MCF 10A (cell line): ENCODE results near the gene KDM5A. TPM values are rescaled to one million over a fixed set of nuclear protein-coding genes. Genes with fewer than 3 reads are reported as not detected.

Source experiments
- BruUV-seq: library from RNA; stranded (reverse); fragments of 400-500 nt; replicated peaks from 2 replicates; lab custom pipeline; 2021; lab: Mats Ljungman, UMichigan
- CTCF ChIA-PET: fragments of 300-600 bp; sonication (Branson Sonifier 250); formaldehyde crosslinking; extraction: SDS; loops from one replicate; lab custom pipeline; 2021; ENCODE audit warnings: antibody characterized with exemption, inconsistent platforms; lab: Yijun Ruan, JAX
- POLR2A ChIA-PET: fragments of 300-600, 350-650 bp; sonication (Branson Sonifier 250); formaldehyde crosslinking; extraction: SDS; loops from one replicate; lab custom pipeline; 2020; ENCODE audit warnings: antibody characterized with exemption, inconsistent platforms; lab: Yijun Ruan, JAX
- DNase-seq: peaks from one replicate; pipeline ENCODE4 v3.0.0-alpha.2; 2018; ENCODE audit not compliant: unreplicated experiment
- H3K27ac Mint-ChIP-seq: one replicate; pipeline ENCODE4 v1.8.0; 2022; ENCODE audit warnings: mild to moderate bottlenecking, low read depth, mixed read lengths; ENCODE audit not compliant: unreplicated experiment
- H3K27me3 Mint-ChIP-seq: one replicate; pipeline ENCODE4 v1.8.0; 2022; ENCODE audit warnings: mixed read lengths; ENCODE audit not compliant: insufficient read depth, unreplicated experiment
- H3K36me3 Mint-ChIP-seq: one replicate; pipeline ENCODE4 v1.8.0; 2022; ENCODE audit warnings: mild to moderate bottlenecking, moderate library complexity, mixed read lengths; ENCODE audit not compliant: insufficient read depth, unreplicated experiment
- H3K4me1 Mint-ChIP-seq: one replicate; pipeline ENCODE4 v1.8.0; 2022; ENCODE audit warnings: mixed read lengths; ENCODE audit not compliant: insufficient read depth, unreplicated experiment
- H3K4me3 Mint-ChIP-seq: one replicate; pipeline ENCODE4 v1.8.0; 2022; ENCODE audit warnings: mild to moderate bottlenecking, moderate library complexity, mixed read lengths; ENCODE audit not compliant: unreplicated experiment
- H3K9me3 Mint-ChIP-seq: one replicate; pipeline ENCODE4 v1.8.0; 2022; ENCODE audit warnings: mixed read lengths; ENCODE audit not compliant: unreplicated experiment
- CTCF ChIP-seq: fragments of 200-600 bp; IDR thresholded peaks from one replicate; pipeline ENCODE4 v1.8.0; 2022; ENCODE audit warnings: antibody characterized with exemption, mild to moderate bottlenecking; ENCODE audit not compliant: unreplicated experiment
- intact Hi-C: fragments of 100-400 bp; cut with micrococcal nuclease; formaldehyde crosslinking; loops from 2 replicates; pipeline ENCODE4 v1.14.1; 2022
- total RNA-seq: library from RNA; stranded (reverse); gene quantifications from 2 replicates; pipeline ENCODE4 v1.2.3, GENCODE V29; 2022

KDM5A gene
- total RNA-seq, 1 experiment from 2014 or later, result 58.0 TPM

- BruUV-seq, result no TSS peak
- peaks cover 5% of the 10 kb centered on the region for H3K4me1 Mint-ChIP-seq
- H3K27me3 Mint-ChIP-seq, result peaks cover 42% of the 10 kb centered on the region
- DNase-seq, result no peak
- H3K4me3 Mint-ChIP-seq, result no peak overlapping the region
- CTCF ChIA-PET, result interaction anchor here (0.6 kb wide), 1 partner anchor 45 kb away, joined by 3 read pairs; no protein-coding TSS in a partner anchor
- H3K27ac Mint-ChIP-seq, result no peak overlapping the region
- POLR2A ChIA-PET, result interaction anchor here (1.5 to 1.7 kb wide), 2 partner anchors 9 to 19 kb away, joined by 3 to 5 read pairs; no protein-coding TSS in a partner anchor
- intact Hi-C loops, result no loop called here
- no peaks in the 10 kb centered on the region for H3K36me3 Mint-ChIP-seq
- H3K9me3 Mint-ChIP-seq, result no peaks in the 10 kb centered on the region
- TF ChIP-seq CTCF, result no peak
These were observed 124.9 kb downstream of the KDM5A start for GRCh38 chr12:264269-264668.

GRCh38 chr12:263574-263973, 125.5 kb downstream of the KDM5A start:
- Mint-ChIP-seq H3K36me3 (no peaks in the 10 kb centered on the region), H3K27ac (no peak overlapping the region), H3K4me1 (peaks cover 5% of the 10 kb centered on the region), H3K9me3 (no peaks in the 10 kb centered on the region), H3K27me3 (peaks cover 48% of the 10 kb centered on the region), H3K4me3 (no peak overlapping the region)
- TF ChIP-seq CTCF, result no peak
- no peak for DNase-seq
- ChIA-PET POLR2A (interaction anchor here (1.5 to 1.7 kb wide), 2 partner anchors 9 to 20 kb away, joined by 3 to 5 read pairs; no protein-coding TSS in a partner anchor), CTCF (no interaction called here)
- BruUV-seq, result no TSS peak
- intact Hi-C loops, result no loop called here

GRCh38 chr12:262817-263216, 126.3 kb downstream of the KDM5A start, which contains the start of gene SLC6A13:
TSS of gene SLC6A13 (minus strand) at chr12:262836. CDS start at chr12:260052, 2,784 bp downstream.
- no peak for DNase-seq
- Mint-ChIP-seq H3K4me3 (no peak within 1 kb of the TSS), H3K9me3 (no peaks in the 10 kb centered on the region), H3K27me3 (peaks cover 48% of the 10 kb centered on the region), H3K4me1 (peaks cover 5% of the 10 kb centered on the region), H3K36me3 (no peaks in the 10 kb centered on the region), H3K27ac (no peak within 1 kb of the TSS)
- ChIA-PET CTCF (no interaction called here), POLR2A (interaction anchor here (1.0 to 1.7 kb wide), 3 partner anchors 10 to 126 kb away, joined by 3 to 5 read pairs (median 3); partner anchors contain the start of gene KDM5A)
- BruUV-seq, result no TSS peak
- intact Hi-C loops, result no loop called here
- TF ChIP-seq CTCF, result no peak

GRCh38 chr12:262113-262512, 127.0 kb downstream of the KDM5A start:
- Mint-ChIP-seq H3K27me3 (peaks cover 48% of the 10 kb centered on the region), H3K4me1 (peaks cover 5% of the 10 kb centered on the region), H3K36me3 (peaks cover under 1% of the 10 kb centered on the region), H3K9me3 (no peaks in the 10 kb centered on the region), H3K27ac (no peak overlapping the region), H3K4me3 (no peak overlapping the region)
- ChIA-PET POLR2A (interaction anchor here (0.7 kb wide), 1 partner anchor 80 kb away, joined by 5 read pairs; no protein-coding TSS in a partner anchor), CTCF (interaction anchor here (0.6 kb wide), 1 partner anchor 315 kb away, joined by 3 read pairs; no protein-coding TSS in a partner anchor)
- intact Hi-C loops, result no loop called here
- no TSS peak for BruUV-seq
- no peak for DNase-seq
- TF ChIP-seq CTCF, result no peak
